HG03520 (cell line): ENCODE data around the gene ALDH16A1.

Experiments
- ATAC-seq: cut with Tn5 transposase; IDR thresholded peaks from one replicate; pipeline ENCODE4 v1.9.1; 2021; ENCODE audit warnings: mild to moderate bottlenecking, moderate library complexity; ENCODE audit not compliant: unreplicated experiment

The ALDH16A1 gene

DNA sequence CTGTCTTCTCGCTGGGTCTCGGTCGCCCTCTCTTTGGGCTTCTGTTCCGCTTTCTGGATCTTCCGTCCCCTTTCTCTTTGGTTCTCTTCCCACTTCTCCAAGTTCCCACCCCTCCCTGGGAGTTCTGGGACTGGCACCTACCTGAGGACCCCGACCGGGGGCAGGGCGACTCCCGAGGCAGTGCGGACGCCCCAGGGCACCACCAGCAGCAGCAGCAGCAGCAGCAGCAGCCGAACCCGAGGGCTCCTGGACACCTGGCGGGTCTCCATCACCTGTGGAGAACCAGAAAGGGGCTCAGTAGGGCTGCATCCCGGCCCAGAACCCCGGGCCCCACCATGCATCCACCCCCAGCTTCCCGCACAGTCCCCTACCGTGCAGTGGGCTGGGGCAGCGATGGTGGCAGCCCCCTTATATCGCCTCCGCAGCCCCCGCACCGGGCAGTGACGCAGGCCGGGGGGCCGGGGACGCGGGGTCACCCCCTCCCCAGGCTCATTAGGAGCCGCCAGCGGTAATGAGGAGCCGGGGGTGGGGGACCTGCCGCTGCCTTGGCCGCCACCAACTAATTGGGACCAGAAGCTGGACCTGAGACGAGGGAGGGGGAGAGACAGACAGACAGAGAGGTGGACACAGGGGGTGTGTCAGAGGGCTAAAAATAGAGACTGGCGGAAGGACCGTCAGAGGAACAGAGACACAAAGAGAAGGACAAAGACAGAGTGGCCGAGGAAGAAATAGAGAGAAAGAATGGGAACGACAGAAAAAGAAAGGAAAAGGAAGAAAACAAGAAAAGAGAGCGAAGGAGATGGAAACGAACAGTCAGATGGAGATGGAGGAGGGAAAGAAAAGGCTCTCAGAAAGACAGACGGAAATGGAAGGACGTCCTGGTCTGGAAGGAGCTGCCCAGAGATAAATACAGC lies 29.7 kb upstream of the ALDH16A1 start, which contains the start of gene PTH2:
Gene PTH2, minus strand, starts transcription at position 371 of the 914 bp plus-strand sequence. Its CDS starts 102 bp downstream, at position 269.
- no peak for ATAC-seq

DNA sequence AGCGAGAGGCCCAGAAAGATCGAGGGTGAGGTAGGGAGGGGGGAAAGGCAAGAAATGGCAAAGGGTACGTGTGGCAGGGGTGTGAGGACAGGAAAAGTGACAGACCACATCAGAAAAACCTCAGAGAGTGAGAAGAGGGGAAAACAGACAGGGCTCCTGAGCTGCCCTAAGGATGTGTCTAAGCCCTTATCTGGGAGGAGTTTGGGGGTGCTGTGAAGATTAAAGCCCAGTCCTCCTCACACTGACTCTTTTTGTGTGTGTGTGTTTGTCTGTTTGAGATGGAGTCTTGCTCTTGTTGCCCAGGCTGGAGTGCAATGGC lies 29.1 kb upstream of the ALDH16A1 start:
- no peak for ATAC-seq

- ATAC-seq, result no peak
These were observed 27.8 kb upstream of the ALDH16A1 start, which contains the start of gene GFY for GRCh38 chr19:49425178-49425577. TSS of gene GFY (plus strand) at chr19:49425388. CDS start at chr19:49426431, 1,043 bp downstream.

DNA sequence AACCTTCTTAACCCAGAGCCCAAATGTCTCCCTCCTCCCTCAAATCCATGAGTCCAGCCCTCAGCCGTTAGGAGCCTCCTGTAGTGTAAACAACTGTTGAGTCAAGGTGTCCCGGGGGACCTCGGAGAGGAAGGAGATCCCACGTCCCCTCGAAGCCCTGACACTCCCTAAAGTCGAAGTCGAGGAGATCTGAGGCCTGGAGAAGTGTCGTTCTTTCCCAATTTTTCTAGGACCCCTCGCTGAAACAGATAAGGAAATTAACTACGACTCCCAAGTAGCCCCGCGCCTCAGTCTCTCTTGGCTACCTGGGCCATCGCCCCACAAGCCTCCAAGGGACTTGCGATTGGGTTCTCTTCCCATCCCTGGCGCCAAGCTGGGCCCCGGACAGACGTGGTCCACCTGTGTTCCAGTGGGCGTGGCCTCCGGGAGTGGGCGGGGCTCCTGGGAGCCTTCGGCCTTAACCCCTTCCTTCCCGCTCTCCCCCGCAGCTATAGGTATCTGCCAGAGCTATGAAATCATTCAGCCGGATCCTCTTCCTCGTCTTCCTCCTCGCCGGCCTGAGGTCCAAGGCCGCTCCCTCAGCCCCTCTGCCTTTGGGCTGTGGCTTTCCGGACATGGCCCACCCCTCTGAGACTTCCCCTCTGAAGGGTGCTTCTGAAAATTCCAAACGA lies 27.0 kb upstream of the ALDH16A1 start:
- no peak for ATAC-seq

GRCh38 chr19:49427339-49427738 lies 25.7 kb upstream of the ALDH16A1 start:
- ATAC-seq, result no peak

- ATAC-seq, result no peak
These were observed 25.0 kb upstream of the ALDH16A1 start for GRCh38 chr19:49427855-49428546.

GRCh38 chr19:49428547-49429451 lies 24.2 kb upstream of the ALDH16A1 start:
- ATAC-seq, result no peak

DNA sequence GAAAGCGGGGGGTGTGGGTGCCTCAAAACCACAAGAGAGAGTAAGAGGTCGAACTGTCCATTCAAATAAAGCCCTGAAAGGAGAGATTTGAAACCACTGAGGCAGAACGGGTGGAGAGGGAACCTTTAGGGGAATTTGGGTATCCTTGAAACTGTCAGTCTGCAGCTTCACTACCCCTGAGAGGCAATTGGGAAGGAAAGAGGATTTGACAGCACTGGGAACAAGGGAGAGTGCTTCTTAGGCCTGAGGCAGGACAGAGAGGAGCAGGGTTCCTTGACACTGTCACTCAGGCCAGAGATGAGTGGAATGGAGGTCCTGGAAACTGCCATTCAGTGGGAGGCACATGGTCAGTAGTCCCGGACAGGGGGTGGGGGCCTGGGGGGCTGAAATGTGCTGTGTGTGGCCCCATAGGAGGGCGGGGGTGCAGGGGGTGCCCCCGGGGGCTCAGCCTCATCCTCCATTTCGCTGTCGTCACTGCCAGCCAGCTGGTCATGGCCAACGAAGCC lies 22.8 kb upstream of the ALDH16A1 start:
- no peak for ATAC-seq

DNA sequence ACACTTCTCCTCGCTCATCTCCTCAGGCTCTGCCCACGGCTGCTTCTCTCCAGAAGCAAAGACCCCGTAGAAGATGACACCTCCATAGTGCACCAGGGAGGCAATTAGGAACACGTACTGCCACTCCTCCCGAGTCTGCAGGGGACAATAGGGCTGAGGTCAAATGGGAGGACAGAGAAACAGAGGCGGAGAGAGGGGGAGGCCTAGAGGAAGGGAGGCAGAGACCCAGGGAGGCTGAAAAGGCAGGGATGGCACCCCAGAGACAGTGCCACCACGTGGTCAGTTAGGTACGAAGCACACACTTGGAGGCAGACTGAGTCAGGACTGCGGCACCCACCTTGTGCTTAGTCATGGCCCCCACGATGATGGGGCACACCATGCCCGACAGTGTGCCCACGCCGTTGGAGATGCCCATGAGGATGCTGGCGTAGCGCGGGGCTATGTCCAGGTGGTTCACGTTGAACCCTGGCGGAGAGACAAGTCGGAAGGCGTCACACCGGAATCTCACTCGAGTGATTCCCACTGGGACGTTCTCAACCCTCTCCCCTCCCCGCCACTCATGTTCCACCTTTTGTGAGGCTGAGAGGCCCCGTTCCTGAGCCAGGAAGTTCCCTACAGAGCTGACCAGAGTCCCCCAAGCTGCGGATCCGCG lies 22.2 kb upstream of the ALDH16A1 start:
- no peak for ATAC-seq

DNA sequence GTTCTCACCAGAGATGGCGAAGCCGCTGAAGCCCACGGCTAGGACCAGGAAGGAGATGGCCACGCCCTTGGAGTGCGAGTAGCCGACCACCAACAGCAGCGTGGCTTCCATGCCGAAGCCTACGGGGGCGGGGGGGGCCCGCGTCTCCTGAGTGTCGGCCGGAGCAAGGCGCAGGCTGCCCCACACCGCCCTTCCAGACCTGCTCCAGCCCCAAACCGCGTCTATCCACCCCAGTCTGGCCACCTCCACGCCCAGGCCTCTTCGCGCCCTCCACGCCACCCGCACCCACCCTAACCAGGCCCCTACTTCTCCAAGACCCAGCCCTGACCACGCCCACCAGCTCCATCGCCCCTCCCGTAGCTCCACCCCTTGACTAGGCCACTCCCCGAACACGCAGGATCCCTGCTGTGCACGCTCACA lies 21.7 kb upstream of the ALDH16A1 start:
- no peak for ATAC-seq

DNA sequence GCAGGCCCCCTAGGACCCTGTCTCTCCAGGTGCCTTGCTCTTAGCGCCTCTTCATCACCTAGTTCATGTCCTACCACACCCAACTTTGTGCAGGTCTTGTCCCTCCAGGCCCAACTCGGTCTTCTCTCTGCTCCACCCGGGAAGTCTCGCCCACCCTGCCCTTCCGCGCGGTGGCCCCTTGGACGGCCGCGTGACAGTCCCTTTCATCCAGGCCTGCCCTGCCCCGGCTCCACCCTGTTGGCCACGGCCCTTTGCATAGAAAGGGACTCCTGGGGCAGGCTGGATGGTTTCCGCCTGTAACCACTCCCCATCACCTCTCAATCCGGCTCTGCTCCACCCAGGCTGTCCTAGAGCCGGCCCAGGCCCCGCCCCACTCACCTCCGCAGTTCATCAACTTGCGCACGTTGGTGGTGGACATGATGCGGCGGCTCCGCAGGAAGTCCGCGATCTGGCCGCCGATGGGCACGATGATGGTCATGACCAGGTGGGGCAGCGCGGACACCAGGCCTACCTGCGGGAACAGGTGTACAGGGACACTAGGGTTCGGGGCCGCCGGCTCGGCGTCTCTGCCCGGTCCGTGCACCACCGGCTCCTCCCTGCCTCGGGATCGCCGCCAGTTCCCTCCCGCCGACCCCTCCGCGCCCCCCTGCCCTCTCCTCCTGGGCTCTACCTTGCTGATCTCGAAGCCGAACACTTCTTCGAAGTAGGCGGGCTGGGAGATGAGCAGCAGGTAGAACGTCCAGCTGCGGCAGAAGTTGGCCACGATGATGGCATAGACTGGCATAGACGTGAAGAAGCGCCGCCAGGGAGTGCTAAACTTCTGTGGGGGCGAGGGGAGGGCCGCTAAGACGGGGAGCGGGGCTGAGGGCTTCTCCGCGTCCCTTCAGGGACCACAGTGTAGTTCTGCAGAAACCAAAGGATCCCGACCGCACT lies 20.6 kb upstream of the ALDH16A1 start:
- ATAC-seq, result no peak

GRCh38 chr19:49433240-49433901 lies 19.7 kb upstream of the ALDH16A1 start:
- ATAC-seq, result no peak

DNA sequence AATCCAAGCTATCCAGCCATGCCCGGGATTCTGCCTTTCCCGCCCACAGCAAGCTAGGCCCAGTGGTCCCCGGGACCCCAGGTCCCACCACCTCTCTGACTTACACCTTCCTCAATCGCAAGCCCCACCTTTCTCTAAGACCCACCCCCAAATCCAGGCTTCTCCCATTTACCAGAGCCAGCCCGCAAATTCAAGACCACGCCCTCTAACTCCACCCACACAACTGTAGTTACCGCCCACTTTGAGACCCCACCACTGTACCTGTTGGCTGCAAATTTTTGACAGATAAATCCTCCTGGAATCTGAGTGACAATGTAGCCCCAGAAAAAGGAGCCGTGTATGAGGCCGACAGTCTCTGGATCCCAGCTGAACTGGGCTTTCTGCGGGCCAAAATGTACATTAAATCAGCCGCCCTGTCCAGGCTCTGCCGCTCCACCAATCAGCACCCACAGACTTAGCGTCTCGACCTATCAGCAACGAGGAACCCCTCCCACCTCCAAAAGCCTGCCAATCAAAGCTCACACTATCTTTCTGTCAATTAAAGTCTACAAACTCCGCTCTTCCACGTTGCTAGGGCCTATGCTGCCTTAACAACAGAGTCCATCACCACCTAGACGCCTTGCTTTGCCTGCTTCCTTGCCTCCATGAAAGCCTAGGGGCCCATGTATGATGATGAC lies 18.0 kb upstream of the ALDH16A1 start:
- ATAC-seq, result no peak

DNA sequence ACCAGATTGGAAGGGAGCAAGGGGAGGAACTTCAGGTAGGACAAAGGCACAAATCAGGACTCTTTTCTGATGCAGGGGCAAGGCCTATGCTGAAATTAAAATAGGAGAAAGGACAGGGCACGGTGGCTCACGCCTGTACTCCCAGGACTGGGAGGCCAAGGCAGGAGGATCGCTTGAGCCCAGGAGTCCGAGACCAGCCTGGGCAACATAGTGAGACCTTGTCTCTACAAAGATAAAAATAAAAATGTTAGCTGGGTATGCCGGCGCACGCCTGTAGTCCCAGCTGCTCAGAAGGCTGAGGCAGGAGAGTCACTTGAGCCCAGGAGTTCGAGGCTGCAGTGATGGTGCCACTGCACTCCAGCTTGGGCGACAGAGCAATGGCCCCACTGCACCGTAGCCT lies 17.4 kb upstream of the ALDH16A1 start:
- ATAC-seq, result no peak

- ATAC-seq, result no peak
These were observed 16.5 kb upstream of the ALDH16A1 start for GRCh38 chr19:49436381-49437017.

- no peak for ATAC-seq
These were observed 15.8 kb upstream of the ALDH16A1 start for GRCh38 chr19:49437231-49437630.

DNA sequence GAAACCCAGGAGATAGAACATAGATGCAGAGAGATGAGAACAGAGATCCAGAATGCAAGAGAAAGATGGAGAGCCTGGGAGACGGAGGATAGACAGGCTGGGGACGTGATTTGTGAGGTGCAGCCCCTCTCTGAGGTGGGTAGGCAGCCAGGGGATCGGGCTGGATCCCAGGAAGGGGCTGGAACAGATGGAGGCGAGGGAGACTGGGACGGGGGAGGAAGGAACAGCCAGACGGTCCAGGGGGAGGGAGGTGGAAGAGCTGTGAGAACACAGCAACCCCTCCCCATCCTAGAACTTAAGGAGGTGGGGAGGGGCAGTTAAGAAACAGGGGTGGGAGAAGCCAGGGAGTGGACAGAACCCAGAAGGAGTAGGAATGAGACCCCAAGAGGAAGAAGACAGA lies 14.8 kb upstream of the ALDH16A1 start:
- no peak for ATAC-seq
